HL-60 (cell line): ENCODE results near the gene MUSK.
"Not testable (repeated sequence)": the region's sequence is repeated elsewhere in the genome, so short reads cannot be mapped to it uniquely, and the experiment has no call there.

Experiments used
- SPI1 ChIP-seq: IDR thresholded peaks from 2 replicates; pipeline ENCODE4 v1.6.1; 2012; ENCODE audit warnings: low read depth, mild to moderate bottlenecking, borderline replicate concordance
- TF ChIP-seq, protein P1 (sequence below): IDR thresholded peaks from one replicate; pipeline ENCODE4 v1.5.1; 2011; ENCODE audit warnings: low read length, control low read depth, inconsistent platforms; ENCODE audit not compliant: insufficient read depth

GRCh38 chr9:110695846-110696245 lies 27.3 kb downstream of the MUSK start:
- TF ChIP-seq, protein P1, sequence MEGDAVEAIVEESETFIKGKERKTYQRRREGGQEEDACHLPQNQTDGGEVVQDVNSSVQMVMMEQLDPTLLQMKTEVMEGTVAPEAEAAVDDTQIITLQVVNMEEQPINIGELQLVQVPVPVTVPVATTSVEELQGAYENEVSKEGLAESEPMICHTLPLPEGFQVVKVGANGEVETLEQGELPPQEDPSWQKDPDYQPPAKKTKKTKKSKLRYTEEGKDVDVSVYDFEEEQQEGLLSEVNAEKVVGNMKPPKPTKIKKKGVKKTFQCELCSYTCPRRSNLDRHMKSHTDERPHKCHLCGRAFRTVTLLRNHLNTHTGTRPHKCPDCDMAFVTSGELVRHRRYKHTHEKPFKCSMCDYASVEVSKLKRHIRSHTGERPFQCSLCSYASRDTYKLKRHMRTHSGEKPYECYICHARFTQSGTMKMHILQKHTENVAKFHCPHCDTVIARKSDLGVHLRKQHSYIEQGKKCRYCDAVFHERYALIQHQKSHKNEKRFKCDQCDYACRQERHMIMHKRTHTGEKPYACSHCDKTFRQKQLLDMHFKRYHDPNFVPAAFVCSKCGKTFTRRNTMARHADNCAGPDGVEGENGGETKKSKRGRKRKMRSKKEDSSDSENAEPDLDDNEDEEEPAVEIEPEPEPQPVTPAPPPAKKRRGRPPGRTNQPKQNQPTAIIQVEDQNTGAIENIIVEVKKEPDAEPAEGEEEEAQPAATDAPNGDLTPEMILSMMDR = not testable (repeated sequence)
- not testable (repeated sequence) for TF ChIP-seq SPI1
